ENCODE results near the gene PTGDR2.

Gene PTGDR2

DNA sequence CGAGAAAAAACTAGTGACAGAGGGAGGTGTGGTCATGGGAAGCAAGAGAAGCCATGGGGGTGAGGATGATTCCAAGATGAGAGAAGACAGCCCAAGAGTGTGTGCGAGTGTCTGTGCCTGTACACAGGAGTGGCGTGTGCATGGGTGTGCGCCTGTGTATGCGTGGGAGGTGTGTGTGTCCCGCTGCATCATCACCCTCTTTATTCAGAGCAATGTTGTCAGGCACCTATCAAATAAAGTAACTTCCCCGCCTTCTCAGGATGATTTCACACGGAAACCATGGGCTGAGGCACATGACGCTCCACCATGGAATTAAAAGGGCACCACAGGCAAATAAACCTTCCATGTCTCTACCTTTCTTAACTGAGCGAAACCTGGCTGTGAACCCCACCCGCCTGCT is 46.1 kb downstream of the PTGDR2 start:
- no peak for DNase-seq (ENCODE audit: low read depth)

GRCh38 chr11:60809249-60809648 is 46.5 kb downstream of the PTGDR2 start:
- DNase-seq (ENCODE audit: low read depth) = no peak

GRCh38 chr11:60803273-60803936 is 52.3 kb downstream of the PTGDR2 start:
- no peak for DNase-seq (ENCODE audit: low read depth)

DNA sequence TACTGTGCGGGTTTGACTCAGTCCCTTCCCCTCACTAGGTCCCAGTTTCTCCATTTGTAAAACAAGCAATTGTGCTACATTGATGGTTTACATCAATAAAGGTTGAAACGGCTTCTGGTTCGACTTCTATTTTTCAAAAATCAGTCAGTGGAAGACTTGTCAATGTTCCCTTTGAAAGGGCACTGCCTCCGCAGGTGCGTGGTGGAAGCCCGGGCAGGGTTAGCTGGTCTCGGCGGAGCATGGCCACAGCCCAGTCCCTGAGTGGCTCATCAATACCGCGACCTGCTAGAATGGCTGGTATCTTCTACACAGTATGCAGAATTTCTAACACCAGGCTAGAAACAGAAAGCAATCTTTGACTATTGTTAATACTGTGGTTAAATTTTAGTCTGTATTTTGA is 54.6 kb downstream of the PTGDR2 start:
- DNase-seq (ENCODE audit: low read depth) = no peak

Data from stimulated activated CD8-positive, alpha-beta memory T cell treated with anti-CD3 and anti-CD28 coated beads, Interleukin-15, amount 100 ng/mL, for 24 hours (primary cell).